Fibroblast of gingiva (primary cell): ENCODE measurements around the gene RAPGEF5.
A peak's percentile ranks its signal among the peaks of the same experiment; 100 is the strongest.

Source experiments
- DNase-seq: peaks from one replicate; pipeline ENCODE4 v3.0.0-alpha.2; 2011; ENCODE audit warnings: low read depth

RAPGEF5 gene

DNA sequence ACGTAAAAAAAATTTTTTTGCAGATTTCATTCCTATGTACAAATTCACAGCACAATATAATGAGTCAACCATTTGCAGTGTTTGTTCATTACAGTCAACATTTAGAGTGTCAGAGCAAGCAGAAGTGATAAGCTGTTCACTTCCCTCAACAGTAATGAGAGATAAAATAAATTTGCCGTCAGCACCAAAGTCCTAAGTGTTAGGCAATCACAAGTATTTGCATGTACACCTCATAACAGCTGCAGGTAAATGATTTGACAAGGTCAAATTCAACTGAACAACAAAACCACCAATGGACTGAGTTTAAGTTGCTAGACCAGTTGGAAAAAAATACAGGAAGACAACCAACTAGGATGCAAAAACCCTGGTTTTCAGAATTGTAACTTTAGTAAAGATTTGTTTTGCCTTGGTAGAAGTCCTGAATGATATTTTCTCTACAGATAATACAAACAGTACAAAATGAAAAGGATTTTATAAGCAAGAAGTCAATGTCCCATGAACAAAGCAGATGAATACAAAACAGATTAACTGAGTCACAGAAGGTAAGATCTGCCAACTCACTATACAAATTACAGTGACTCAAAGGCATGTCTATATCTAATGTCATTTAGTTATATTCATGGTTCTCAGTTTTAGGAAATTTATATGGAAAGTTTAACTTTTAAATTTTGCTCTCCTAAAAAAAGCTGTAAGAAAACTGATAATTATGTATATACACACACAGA is 10.4 kb downstream of the RAPGEF5 start:
- no peak for DNase-seq

- no peak for DNase-seq
Measured at GRCh38 chr7:22344655-22345054, 12.3 kb downstream of the RAPGEF5 start.

GRCh38 chr7:22343612-22344011 is 13.3 kb downstream of the RAPGEF5 start:
- DNase-seq, result no peak

- DNase-seq, result no peak
Measured at GRCh38 chr7:22343071-22343470, 13.9 kb downstream of the RAPGEF5 start.

DNA sequence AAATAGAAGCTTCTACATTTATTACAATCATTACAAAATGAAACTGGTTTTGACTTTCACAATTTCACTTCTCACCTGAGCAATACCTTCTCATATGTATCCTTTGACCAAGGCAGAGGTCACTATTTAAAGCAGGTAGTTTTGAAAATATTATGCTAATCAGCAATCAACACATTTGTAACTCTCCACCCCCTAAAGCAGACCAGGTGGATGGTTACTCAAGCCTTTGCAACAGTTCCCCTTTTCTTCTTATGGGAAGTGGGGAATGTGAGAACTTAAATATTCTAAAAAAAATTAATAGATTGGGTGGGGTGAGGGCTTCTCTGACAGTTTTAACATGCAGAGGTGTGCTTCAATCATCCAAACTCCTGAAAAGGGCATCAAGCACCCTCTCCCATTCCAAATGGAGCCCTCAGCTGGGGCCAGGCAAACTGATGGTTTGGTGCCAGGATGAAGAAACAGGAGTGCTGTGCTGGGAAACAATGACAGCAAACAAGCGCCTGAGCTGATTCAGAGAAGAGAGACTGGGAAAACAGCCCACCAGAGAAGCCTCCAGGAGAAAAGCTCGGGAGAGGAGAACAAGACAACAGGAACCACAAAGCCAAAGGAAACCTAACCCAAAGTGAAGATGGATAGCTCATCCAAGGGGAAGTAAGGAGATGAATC is 17.1 kb downstream of the RAPGEF5 start:
- no peak for DNase-seq

GRCh38 chr7:22338877-22339276 is 18.1 kb downstream of the RAPGEF5 start:
- DNase-seq, result no peak

DNA sequence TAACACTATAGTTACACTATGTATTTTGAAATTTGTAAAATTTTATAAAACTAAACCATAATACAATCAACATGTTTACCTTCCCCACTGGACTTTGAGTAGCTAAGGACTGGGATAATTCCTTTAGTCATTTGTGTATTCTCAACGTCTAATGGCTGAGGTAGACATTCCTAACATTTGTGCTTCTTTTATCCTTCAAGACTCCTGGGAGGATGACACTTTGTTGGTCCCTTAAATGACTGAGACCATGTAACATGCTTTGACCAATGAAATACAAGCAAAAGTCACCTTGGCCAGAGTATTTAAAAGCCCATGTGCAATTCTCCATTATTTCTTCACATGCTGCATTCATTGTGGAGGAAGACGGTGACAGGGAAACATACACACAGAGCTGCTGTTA is 18.5 kb downstream of the RAPGEF5 start:
- no peak for DNase-seq

DNA sequence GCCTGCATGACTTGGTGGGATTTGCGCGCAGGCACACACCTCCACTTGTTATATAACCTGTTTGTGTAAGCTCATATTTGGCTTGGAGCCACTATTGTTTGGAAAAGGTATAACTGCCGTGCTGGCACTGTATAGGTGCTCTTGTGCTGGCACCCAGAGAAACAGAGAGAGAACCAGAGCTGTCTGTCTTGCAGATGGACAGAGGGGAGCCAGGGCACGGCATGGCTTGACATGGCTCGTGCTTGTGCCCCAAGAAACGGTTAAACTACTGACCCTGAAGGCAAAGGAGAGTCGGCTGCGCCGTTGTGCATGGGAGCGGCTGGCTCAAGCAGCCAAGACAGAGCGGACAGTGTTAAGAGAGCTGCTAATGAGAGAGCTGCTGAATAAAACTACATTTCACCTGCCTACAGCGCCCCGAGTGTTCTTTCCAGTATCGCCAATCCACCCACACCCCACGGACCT is 23.2 kb downstream of the RAPGEF5 start:
- no peak for DNase-seq

GRCh38 chr7:22332461-22332870 is 24.5 kb downstream of the RAPGEF5 start:
- DNase-seq, result peak; percentile 18

- peak; percentile 66 for DNase-seq
Measured at GRCh38 chr7:22331704-22332103, 25.2 kb downstream of the RAPGEF5 start.

DNA sequence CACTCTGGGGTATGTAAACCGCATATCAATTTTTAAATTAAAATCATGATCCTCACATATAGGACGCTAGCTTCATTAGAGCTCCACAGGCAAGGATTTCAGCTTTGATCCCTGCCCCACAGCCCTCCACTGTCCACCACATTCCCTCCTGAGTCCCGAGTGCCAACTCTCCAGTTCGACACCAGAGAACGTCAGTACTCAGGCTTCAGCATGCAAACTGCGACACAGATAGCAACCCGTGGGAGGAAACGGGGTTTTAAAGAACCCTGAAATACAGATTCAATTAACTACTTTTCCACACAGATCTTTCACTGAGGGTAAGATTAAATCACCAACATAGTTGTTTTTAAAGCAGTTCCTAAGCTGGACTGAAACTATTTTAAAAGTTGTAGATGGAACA is 26.1 kb downstream of the RAPGEF5 start:
- no peak for DNase-seq

DNA sequence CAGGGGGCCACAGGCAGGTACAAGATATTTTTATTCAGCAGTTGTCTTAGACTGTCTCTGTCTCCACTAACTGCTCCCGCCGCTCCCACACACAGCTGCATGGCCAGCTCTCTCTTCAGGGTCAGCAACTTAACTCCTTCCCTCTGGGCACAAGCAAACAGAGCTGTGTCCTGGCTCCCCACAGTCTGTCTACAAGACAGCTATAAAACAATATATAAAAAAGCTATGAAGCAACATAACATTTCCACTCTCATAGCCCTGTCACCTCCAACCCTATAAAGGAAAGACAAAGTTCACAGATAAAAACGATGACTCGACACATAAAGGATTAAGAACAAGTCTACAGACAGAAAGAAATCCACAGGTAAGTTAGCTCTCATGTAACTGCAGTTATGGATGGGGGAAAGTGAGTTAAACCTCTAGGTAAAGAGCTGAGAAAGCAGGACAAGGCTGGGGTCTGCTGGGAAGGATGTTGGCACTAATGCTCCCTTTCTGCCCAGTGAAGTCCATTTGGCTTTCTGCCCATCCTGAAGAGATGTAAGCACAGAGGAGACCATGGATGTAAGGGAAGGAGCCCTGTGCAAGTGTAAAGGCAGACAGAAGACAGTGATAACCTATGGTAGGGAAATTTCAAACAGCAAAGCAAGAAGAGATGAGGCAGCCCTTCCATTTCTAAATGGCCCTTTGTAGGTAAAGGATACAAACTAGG is 27.0 kb downstream of the RAPGEF5 start:
- no peak for DNase-seq

DNA sequence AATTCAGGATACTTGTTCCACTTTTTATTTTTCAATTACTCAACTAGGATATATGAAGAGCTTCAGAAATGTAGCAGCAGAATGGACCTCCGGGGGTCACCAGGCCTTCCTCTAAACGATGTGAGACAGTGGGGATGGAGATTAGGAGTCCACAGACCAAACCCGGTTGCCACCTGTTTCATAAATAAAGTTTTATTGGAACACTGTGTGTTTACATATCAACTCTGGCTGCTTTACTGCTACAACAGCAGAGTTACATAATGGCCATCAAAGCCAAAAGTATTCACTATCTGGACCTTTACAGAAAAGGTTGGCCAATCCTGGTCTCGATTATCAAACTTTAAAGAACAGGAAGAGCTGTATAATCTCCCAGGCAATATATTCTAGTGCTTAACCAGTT is 30.8 kb downstream of the RAPGEF5 start:
- no peak for DNase-seq

DNA sequence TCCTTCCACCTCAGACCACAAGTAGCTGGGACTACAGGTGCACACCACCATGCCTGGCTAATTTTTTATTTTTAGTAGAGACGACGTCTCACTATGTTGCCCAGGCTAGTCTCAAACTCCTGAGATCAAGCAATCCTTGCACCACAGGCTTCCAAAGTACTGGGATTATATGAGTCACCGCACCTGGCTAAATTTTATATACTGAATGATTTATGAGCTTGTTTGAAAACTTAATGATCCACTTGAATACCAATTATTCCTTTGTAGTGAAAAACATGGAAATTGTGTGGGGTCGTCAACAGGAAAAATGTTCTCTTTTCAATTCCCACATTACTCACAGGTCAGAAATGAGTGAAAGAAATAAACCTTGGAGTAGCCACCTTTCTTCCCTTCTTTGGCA is 31.3 kb downstream of the RAPGEF5 start:
- DNase-seq, result no peak

GRCh38 chr7:22323714-22324113 is 33.2 kb downstream of the RAPGEF5 start:
- DNase-seq, result no peak

- DNase-seq, result no peak
Measured at GRCh38 chr7:22320416-22320815, 36.5 kb downstream of the RAPGEF5 start.

DNA sequence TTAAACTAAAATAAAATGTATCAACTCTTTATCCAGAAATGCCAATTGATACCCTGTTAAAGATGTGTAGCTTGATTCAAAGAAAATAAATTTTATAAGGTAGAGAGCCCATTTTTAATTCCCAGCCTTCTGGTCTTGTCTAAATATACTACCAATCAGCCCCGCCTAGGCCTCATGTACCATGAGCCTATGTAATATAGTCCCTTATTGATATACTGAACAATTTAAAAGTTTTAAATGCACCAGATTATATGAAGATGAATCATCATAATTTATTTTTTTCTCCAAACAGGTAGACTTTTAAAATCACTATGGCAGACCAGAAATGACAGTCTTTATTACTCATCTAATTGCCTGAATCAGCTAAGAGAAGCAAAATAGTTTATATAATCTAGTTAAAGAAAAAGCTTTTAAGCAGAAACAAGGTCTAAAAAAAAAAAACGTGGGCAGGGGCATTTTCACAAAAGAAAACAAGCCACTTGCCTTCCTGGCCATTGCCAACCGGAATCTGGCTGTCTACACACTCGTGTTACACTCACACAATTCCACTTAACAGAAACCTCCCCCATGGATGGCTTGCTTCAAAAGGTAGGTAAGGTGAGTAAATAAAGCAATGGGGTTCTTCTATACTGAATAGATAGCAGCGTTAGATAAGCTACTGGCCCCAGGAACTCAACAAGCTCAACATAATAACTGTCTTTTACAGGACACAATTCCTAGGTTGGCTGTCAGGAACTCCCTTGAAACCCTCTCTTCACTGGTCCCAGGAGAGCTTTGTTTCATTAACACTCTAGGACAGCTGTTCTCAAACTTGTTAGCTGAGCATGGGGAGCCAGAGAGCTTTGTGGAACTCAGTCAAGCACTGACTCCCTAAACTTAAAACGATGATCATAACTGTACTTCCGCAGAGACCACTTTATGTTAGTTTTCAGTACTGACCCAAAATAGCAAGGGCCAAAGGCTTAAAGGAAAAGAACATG is 37.2 kb downstream of the RAPGEF5 start:
- DNase-seq, result no peak

DNA sequence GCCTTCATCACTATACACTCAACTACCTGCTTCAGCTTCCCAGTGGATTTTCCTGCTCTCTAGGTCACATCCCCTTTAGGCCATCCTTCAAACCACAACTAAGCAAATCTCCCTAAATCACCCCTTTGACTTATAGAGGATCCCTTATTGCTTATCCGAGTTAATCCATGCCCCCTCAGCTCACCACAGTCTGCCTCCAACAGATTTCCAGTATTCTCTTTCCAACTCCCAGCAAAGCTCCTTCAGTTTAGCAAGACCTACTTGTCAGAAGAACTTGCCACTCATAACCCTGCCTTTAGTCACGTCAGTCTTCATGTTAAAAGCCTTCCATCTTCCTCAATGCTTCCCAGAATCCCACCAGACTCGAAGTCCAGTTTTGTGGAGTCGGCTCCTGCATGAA is 38.6 kb downstream of the RAPGEF5 start:
- no peak for DNase-seq

DNA sequence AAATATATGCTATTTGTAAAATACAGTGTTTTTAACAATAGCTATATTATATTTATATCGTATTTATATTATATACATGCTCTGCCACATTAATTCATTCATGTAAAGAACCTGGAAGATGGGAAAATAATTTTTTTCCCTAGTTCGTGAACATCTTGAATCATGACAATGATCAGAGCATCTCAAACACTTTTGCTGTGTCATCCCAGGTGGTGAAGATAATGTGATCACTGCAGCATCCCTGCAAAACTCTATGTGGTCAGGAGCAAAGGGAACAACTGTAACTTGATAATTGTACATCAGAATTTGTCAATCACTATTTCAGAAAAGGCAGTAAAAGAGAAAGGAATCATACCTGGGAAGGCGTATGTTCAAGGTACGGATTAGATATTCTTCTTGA is 39.3 kb downstream of the RAPGEF5 start:
- no peak for DNase-seq

DNA sequence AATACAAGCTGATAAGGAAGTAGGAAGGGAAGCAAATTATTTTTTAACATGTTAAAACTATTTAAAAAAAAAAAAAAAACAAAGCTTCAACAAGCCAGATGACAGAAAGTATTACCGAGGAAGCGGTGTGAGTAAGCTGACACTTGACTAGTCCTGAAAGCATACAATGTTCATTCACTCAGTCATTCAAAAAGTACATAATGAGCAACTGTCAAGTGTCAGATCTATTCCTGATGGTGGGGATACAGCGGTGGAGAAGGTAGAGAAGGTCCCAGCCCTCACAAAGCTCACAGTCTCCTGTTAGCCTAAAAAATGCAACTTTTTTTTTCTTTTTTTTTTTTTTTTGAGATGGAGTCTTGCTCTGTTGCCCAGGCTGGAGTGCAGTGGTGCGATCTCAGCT is 40.0 kb downstream of the RAPGEF5 start:
- DNase-seq, result no peak

GRCh38 chr7:22307816-22308215 is 49.1 kb downstream of the RAPGEF5 start:
- DNase-seq, result no peak

DNA sequence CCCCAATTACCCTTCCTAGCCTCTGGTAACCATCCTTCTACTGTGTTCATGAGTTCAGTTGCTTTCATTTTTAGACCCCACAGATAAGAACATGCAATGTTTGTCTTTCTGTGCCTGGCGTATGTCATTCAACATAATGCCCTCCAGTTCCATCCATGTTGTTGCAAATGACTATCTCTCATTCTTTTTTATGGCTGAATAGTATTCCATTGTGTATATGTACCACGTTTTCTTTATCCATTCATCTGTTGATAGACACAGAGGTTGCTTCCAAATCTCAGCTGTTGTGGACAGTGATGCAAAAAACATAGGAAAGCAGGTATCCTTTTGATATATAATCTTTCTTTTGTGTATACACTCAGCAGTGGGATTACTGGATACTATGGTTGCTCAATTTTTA is 51.2 kb downstream of the RAPGEF5 start:
- no peak for DNase-seq
